T-helper 17 cell (primary cell): Measurements from ENCODE around the gene HOPX. TPM values are rescaled to one million over a fixed set of nuclear protein-coding genes. Genes with fewer than 3 reads are reported as not detected.

Experiments
- total RNA-seq, 4 donors: library from RNA in 2 of 4; stranded (reverse) in 2 of 4; gene quantifications; one replicate each; pipeline ENCODE4 v1.2.3 and lab custom pipeline; 2022 to 2026

Gene HOPX
- total RNA-seq, 2 donors from 2014 or later = 17.6 to 30.7 TPM

Other genes starting within 250 kb of the HOPX start
- gene PPAT, start 245.7 kb downstream of the HOPX start, total RNA-seq = 1 to 10 TPM; 9.5 to 9.6 TPM
- 10 to 100 TPM; 27.1 to 29.8 TPM for gene PAICS, start 245.0 kb downstream of the HOPX start, total RNA-seq
- gene SRP72, start 213.7 kb downstream of the HOPX start, total RNA-seq = 100 to 1,000 TPM; 110 to 133 TPM
- not detected for gene ARL9, start 175.5 kb downstream of the HOPX start, total RNA-seq
- gene SPINK2, start 140.4 kb upstream of the HOPX start, total RNA-seq = under 1 TPM in 1 of 2 donors, not detected in 1; 0.77 TPM
- gene REST, start 226.6 kb upstream of the HOPX start, total RNA-seq = 10 to 100 TPM; 56.6 to 66.3 TPM